HepG2 (cell line): ENCODE measurements around the gene MATK. TPM values are rescaled to one million over a fixed set of nuclear protein-coding genes. Genes with fewer than 3 reads are reported as not detected.
A peak's percentile ranks its signal among the peaks of the same experiment; 100 is the strongest.

Experiments
- ATAC-seq: fragments of 200-7000 bp; cut with Tn5 transposase; 3 replicates; pipeline ENCODE4 v1.9.1; 2020; ENCODE audit warnings: mild to moderate bottlenecking, moderate library complexity
- BruUV-seq: library from RNA; stranded (reverse); fragments of 400-500 nt; replicated peaks from 2 replicates; lab custom pipeline; 2021; lab: Mats Ljungman, UMichigan
- CTCF ChIA-PET: fragments of 300-600 bp; formaldehyde crosslinking; extraction: SDS; loops from one replicate; lab custom pipeline; 2021; ENCODE audit warnings: low total read pairs, inconsistent platforms, low intra/inter-chr PET ratio; lab: Yijun Ruan, JAX
- POLR2A ChIA-PET: fragments of 350-600 bp; sonication (Branson Sonifier 250); formaldehyde crosslinking; loops from one replicate; lab custom pipeline; 2020; ENCODE audit warnings: antibody characterized with exemption, inconsistent platforms; lab: Yijun Ruan, JAX
- DNase-seq: peaks from one replicate; pipeline ENCODE4 v3.0.0-alpha.2; 2015; ENCODE audit warnings: low spot score
- FAIRE-seq: peaks from 3 replicates; lab custom pipeline; 2011; peaks lifted over from hg19 to GRCh38; lab: Jason Lieb, UNC
- H2AFZ ChIP-seq: one replicate; pipeline ENCODE4 v1.6.1; 2011; ENCODE audit warnings: low read length, inconsistent platforms
- H3K27ac ChIP-seq: fragments of 300-600 bp; 3 replicates; pipeline ENCODE4 v1.8.0; 2011; ENCODE audit warnings: mixed run types, mild to moderate bottlenecking, mixed read lengths, low read length, inconsistent platforms; ENCODE audit not compliant: insufficient read depth; ENCODE audit errors: extremely low read length
- H3K27me3 ChIP-seq, 2 experiments: fragments of 200-600 bp in 1 of 2; 2 replicates in 1 of 2; 3 replicates in 1 of 2; pipeline versions ENCODE4 v1.6.0 to v1.8.0; 2011; ENCODE audit warnings: low read length in 2 of 2, mild to moderate bottlenecking in 2 of 2, moderate library complexity in 2 of 2, inconsistent platforms in 1 of 2; ENCODE audit not compliant: insufficient read depth in 2 of 2, control insufficient read depth in 1 of 2
- H3K36me3 ChIP-seq, 2 experiments: fragments of 200-600 bp in 1 of 2; replicated peaks in 1 of 2; 2 replicates in 1 of 2; 3 replicates in 1 of 2; pipeline versions ENCODE4 v1.5.1 to v1.8.0; 2011; ENCODE audit warnings: low read length in 2 of 2, inconsistent platforms in 1 of 2; ENCODE audit not compliant: insufficient read depth in 2 of 2, control insufficient read depth in 1 of 2
- H3K4me1 ChIP-seq: 2 replicates; pipeline ENCODE4 v1.5.1; 2012; ENCODE audit warnings: low read length, inconsistent platforms; ENCODE audit not compliant: insufficient read depth
- H3K4me2 ChIP-seq: 2 replicates; pipeline ENCODE4 v1.6.0; 2011; ENCODE audit warnings: low read depth, low read length, inconsistent platforms
- H3K4me3 ChIP-seq, 3 experiments: fragments of 200-600 bp in 1 of 3; sonication (generic), shearing (Covaris generic) in 1 of 3; replicated peaks in 1 of 3; 2 replicates each; pipeline ENCODE4 v1.5.1; 2011 to 2016; ENCODE audit warnings: low read length in 3 of 3, inconsistent platforms in 2 of 3, low read depth in 2 of 3, mild to moderate bottlenecking in 2 of 3, control low read depth in 1 of 3, mixed read lengths in 1 of 3; ENCODE audit not compliant: insufficient read depth in 1 of 3
- H3K79me2 ChIP-seq: one replicate; pipeline ENCODE4 v1.6.1; 2011; ENCODE audit warnings: low read length, inconsistent platforms; ENCODE audit not compliant: insufficient read depth
- H3K9ac ChIP-seq: 2 replicates; pipeline ENCODE4 v1.6.0; 2011; ENCODE audit warnings: mild to moderate bottlenecking, low read depth, low read length, inconsistent platforms; ENCODE audit not compliant: insufficient read depth
- H3K9me3 ChIP-seq: 2 replicates; pipeline ENCODE4 v1.5.1; 2012; ENCODE audit warnings: mild to moderate bottlenecking, low read length
- H4K20me1 ChIP-seq: 2 replicates; pipeline ENCODE4 v1.6.0; 2011; ENCODE audit warnings: inconsistent platforms, mild to moderate bottlenecking, low read length, moderate library complexity; ENCODE audit not compliant: insufficient read depth
- AGO1 ChIP-seq: fragments of 200-400 bp; formaldehyde crosslinking; IDR thresholded peaks from 2 replicates; pipeline ENCODE4 v1.6.1; 2017; ENCODE audit warnings: mild to moderate bottlenecking, low read depth, low read length, moderate library complexity; ENCODE audit not compliant: poor library complexity, severe bottlenecking
- BHLHE40 ChIP-seq: IDR thresholded peaks from 2 replicates; pipeline ENCODE4 v1.6.1; 2011; ENCODE audit warnings: low read length, improper control_type of control experiment
- CREM ChIP-seq, 2 experiments: sonication (generic) in 1 of 2; formaldehyde crosslinking in 1 of 2; IDR thresholded peaks; 2 replicates each; pipeline versions ENCODE4 v1.4.0 to v1.6.1; 2016 to 2020; ENCODE audit warnings: antibody characterized with exemption in 1 of 2, mild to moderate bottlenecking in 1 of 2, missing genetic modification reagents in 1 of 2
- ETV5 ChIP-seq: IDR thresholded peaks from 2 replicates; pipeline ENCODE4 v1.6.1; 2018; ENCODE audit warnings: missing biosample characterization, missing genetic modification reagents, inconsistent platforms, borderline replicate concordance
- HMG20A ChIP-seq: IDR thresholded peaks from 2 replicates; pipeline ENCODE4 v1.6.1; 2016; ENCODE audit warnings: borderline replicate concordance
- HOXA9 ChIP-seq: sonication (generic); formaldehyde crosslinking; IDR thresholded peaks from 2 replicates; pipeline ENCODE4 v1.8.1; 2022; ENCODE audit warnings: missing genetic modification reagents, mild to moderate bottlenecking, moderate library complexity, borderline replicate concordance
- PLRG1 ChIP-seq: fragments of 450-650 bp; conservative IDR thresholded peaks from 2 replicates; pipeline ENCODE4 v1.6.1; 2016
- RAD21 ChIP-seq: fragments of 450-650 bp; formaldehyde crosslinking; IDR thresholded peaks from 2 replicates; pipeline ENCODE4 v1.5.0; 2020; ENCODE audit warnings: mild to moderate bottlenecking
- RNF2 ChIP-seq: fragments of 450-650 bp; conservative IDR thresholded peaks from 2 replicates; pipeline ENCODE4 v1.6.1; 2016; ENCODE audit warnings: low read depth
- SP4 ChIP-seq: sonication (generic); formaldehyde crosslinking; IDR thresholded peaks from 2 replicates; pipeline ENCODE4 v1.8.1; 2023; ENCODE audit warnings: mild to moderate bottlenecking, missing genetic modification reagents
- SP5 ChIP-seq: IDR thresholded peaks from 2 replicates; pipeline ENCODE4 v1.6.1; 2016; ENCODE audit warnings: low read depth, borderline replicate concordance
- XRCC5 ChIP-seq: fragments of 200-400 bp; formaldehyde crosslinking; optimal IDR thresholded peaks from 2 replicates; pipeline ENCODE3; 2017; ENCODE audit warnings: mild to moderate bottlenecking, low read length
- ZBTB34 ChIP-seq: sonication (generic); formaldehyde crosslinking; IDR thresholded peaks from 2 replicates; pipeline ENCODE4 v1.8.0; 2022; ENCODE audit warnings: mild to moderate bottlenecking, missing genetic modification reagents
- ZKSCAN8 ChIP-seq: IDR thresholded peaks from 2 replicates; pipeline ENCODE4 v1.6.1; 2016; ENCODE audit warnings: borderline replicate concordance, missing genetic modification reagents, missing compliant biosample characterization
- ZNF329 ChIP-seq: sonication (generic); formaldehyde crosslinking; IDR thresholded peaks from 2 replicates; pipeline ENCODE4 v1.9.0; 2021; ENCODE audit warnings: low read depth, mild to moderate bottlenecking, missing genetic modification reagents
- ZNF619 ChIP-seq: sonication (generic); formaldehyde crosslinking; IDR thresholded peaks from 2 replicates; pipeline ENCODE4 v1.4.0; 2020; ENCODE audit warnings: mild to moderate bottlenecking, missing genetic modification reagents
- WGBS: methylation state at CpG from one replicate; pipeline ENCODE4 v1.1.6; 2017; ENCODE audit warnings: low lambda C conversion rate; 5-methylcytosine and 5-hydroxymethylcytosine counted together
- in situ Hi-C: cut with HindIII; loops from 2 replicates; pipeline ENCODE4 v1.10.0; 2017; ENCODE audit warnings: low pct_unique_long_range_greater_than_20kb; ENCODE audit not compliant: extremely low pct_ligation_motif_present
- intact Hi-C: fragments of 100-400 bp; cut with micrococcal nuclease; formaldehyde crosslinking; loops from one replicate; pipeline ENCODE4 v1.10.0; 2022; ENCODE audit not compliant: unreplicated experiment
- polyA plus RNA-seq, 8 experiments: library from polyadenylated mRNA; depleted of rRNA in 3 of 8; stranded (reverse) in 7 of 8; unstranded in 1 of 8; fragments of >200 nt; fragmentation: Illumina TruSeq in 4 of 8; extraction: Trizol in 4 of 8; gene quantifications; 2 replicates each; pipeline versions ENCODE4 v1.2.1 to v1.2.3, GENCODE V29; 2011 to 2016; ENCODE audit warnings: low read depth in 4 of 8, missing spikeins in 1 of 8, mixed read lengths in 1 of 8; ENCODE audit not compliant: insufficient read depth in 1 of 8
- total RNA-seq, 5 experiments: library from RNA; depleted of rRNA; stranded (reverse); fragments of >200 nt; fragmentation: Illumina TruSeq; extraction: Trizol; gene quantifications; 2 replicates each; pipeline ENCODE4 v1.2.3, GENCODE V29; 2016; ENCODE audit warnings: low read depth in 1 of 5
- TF ChIP-seq, protein P1 (sequence below): sonication (generic); formaldehyde crosslinking; IDR thresholded peaks from 2 replicates; pipeline ENCODE4 v1.5.0; 2020; ENCODE audit warnings: missing genetic modification reagents
- TF ChIP-seq, protein P2 (sequence below): sonication (generic); formaldehyde crosslinking; IDR thresholded peaks from 2 replicates; pipeline ENCODE4 v1.4.0; 2020; ENCODE audit warnings: missing genetic modification reagents

MATK gene
- total and polyA plus RNA-seq, 2 of the 13 experiments (the other 11 are each of a cell fraction or from before 2014, with no cell fraction given): 0.09 TPM; not detected in 1

- BruUV-seq: no TSS peak
- Histone ChIP-seq H3K4me2 (no peak overlapping the region), H3K9me3 (no peaks in the 10 kb centered on the region), H3K36me3 (no peaks in the 10 kb centered on the region), H3K27ac (no peak overlapping the region), H3K4me3 (no peak overlapping the region), H3K9ac (no peak overlapping the region), H3K27me3 (peaks cover 13 to 63% of the 10 kb centered on the region in 2 experiments), H2AFZ (no peak overlapping the region), H3K4me1 (no peaks in the 10 kb centered on the region), H3K79me2 (no peaks in the 10 kb centered on the region), H4K20me1 (no peaks in the 10 kb centered on the region)
- DNase-seq (peak; percentile 20), FAIRE-seq (no peak), ATAC-seq (peak; percentile 64)
- WGBS: 19% methylated on average over 34 of the region's 43 CpGs
- intact Hi-C loops (no loop called here), in situ Hi-C loops (no loop called here)
- ChIA-PET POLR2A (interaction anchor here (1.0 kb wide), 1 partner anchor 59 kb away, joined by 4 read pairs; the partner anchor contains the start of gene MRPL54), CTCF (interaction anchor here (1.3 kb wide), 1 partner anchor 38 kb away, joined by 5 read pairs; no protein-coding TSS in a partner anchor)
- TF ChIP-seq ZNF619 (CRISPR knock-in tag) (no peak), PLRG1 (no peak), CREM (IDR thresholded peaks at IDR 0.05) (no peak), CREM (CRISPR knock-in tag; IDR thresholded peaks at IDR 0.05) (no peak), HOXA9 (CRISPR knock-in tag) (0 out of 2 replicates have a peak, but pooled peaks have one; percentile 27), BHLHE40 (peak; percentile 99), SP5 (CRISPR knock-in tag) (peak; percentile 63; the same call in 1 of the 2 replicates), ETV5 (CRISPR knock-in tag) (no peak), HMG20A (CRISPR knock-in tag) (no peak), RAD21 (CRISPR knock-in tag) (peak; percentile 78), XRCC5 (peak; percentile 80), RNF2 (peak; percentile 53; the same call in 1 of the 2 replicates), SP4 (CRISPR knock-in tag) (peak; percentile 37; the same call in 1 of the 2 replicates), ZNF329 (CRISPR knock-in tag) (no peak), ZBTB34 (CRISPR knock-in tag) (no peak), AGO1 (peak; percentile 47), ZKSCAN8 (CRISPR knock-in tag) (no peak)
- TF ChIP-seq, protein P1, sequence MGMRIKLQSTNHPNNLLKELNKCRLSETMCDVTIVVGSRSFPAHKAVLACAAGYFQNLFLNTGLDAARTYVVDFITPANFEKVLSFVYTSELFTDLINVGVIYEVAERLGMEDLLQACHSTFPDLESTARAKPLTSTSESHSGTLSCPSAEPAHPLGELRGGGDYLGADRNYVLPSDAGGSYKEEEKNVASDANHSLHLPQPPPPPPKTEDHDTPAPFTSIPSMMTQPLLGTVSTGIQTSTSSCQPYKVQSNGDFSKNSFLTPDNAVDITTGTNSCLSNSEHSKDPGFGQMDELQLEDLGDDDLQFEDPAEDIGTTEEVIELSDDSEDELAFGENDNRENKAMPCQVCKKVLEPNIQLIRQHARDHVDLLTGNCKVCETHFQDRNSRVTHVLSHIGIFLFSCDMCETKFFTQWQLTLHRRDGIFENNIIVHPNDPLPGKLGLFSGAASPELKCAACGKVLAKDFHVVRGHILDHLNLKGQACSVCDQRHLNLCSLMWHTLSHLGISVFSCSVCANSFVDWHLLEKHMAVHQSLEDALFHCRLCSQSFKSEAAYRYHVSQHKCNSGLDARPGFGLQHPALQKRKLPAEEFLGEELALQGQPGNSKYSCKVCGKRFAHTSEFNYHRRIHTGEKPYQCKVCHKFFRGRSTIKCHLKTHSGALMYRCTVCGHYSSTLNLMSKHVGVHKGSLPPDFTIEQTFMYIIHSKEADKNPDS: no peak
- TF ChIP-seq, protein P2, sequence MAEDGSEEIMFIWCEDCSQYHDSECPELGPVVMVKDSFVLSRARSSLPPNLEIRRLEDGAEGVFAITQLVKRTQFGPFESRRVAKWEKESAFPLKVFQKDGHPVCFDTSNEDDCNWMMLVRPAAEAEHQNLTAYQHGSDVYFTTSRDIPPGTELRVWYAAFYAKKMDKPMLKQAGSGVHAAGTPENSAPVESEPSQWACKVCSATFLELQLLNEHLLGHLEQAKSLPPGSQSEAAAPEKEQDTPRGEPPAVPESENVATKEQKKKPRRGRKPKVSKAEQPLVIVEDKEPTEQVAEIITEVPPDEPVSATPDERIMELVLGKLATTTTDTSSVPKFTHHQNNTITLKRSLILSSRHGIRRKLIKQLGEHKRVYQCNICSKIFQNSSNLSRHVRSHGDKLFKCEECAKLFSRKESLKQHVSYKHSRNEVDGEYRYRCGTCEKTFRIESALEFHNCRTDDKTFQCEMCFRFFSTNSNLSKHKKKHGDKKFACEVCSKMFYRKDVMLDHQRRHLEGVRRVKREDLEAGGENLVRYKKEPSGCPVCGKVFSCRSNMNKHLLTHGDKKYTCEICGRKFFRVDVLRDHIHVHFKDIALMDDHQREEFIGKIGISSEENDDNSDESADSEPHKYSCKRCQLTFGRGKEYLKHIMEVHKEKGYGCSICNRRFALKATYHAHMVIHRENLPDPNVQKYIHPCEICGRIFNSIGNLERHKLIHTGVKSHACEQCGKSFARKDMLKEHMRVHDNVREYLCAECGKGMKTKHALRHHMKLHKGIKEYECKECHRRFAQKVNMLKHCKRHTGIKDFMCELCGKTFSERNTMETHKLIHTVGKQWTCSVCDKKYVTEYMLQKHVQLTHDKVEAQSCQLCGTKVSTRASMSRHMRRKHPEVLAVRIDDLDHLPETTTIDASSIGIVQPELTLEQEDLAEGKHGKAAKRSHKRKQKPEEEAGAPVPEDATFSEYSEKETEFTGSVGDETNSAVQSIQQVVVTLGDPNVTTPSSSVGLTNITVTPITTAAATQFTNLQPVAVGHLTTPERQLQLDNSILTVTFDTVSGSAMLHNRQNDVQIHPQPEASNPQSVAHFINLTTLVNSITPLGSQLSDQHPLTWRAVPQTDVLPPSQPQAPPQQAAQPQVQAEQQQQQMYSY (CRISPR knock-in tag): no peak
Measured at GRCh38 chr19:3821857-3822364, 35.7 kb upstream of the MATK start.
